Mesenchymal stem cell (in vitro differentiated cells and primary cell): Measurements from ENCODE around the gene TSBP1.
"Not testable (repeated sequence)": the region's sequence is repeated elsewhere in the genome, so short reads cannot be mapped to it uniquely, and the experiment has no call there.

ENCODE experiments used
- DNase-seq: peaks from one replicate; pipeline ENCODE4 v3.0.0-alpha.2; 2013
- H2AFZ ChIP-seq: one replicate; pipeline ENCODE4 v1.6.1; 2013; ENCODE audit warnings: low read depth, mild to moderate bottlenecking, control low read depth, inconsistent platforms, low read length, moderate library complexity
- H2AK5ac ChIP-seq: 2 replicates; pipeline ENCODE4 v1.6.1; 2013; ENCODE audit warnings: low read length, moderate library complexity, mild to moderate bottlenecking, inconsistent platforms; ENCODE audit not compliant: severe bottlenecking
- H2BK120ac ChIP-seq: one replicate; pipeline ENCODE4 v1.6.1; 2013; ENCODE audit warnings: low read depth, mild to moderate bottlenecking, inconsistent platforms, low read length, moderate library complexity
- H2BK12ac ChIP-seq, 2 experiments: one replicate each; pipeline ENCODE4 v1.6.1; 2013; ENCODE audit warnings: inconsistent platforms in 2 of 2, low read length in 2 of 2, mild to moderate bottlenecking in 2 of 2, moderate library complexity in 2 of 2, control low read depth in 1 of 2
- H2BK15ac ChIP-seq: one replicate; pipeline ENCODE4 v1.6.1; 2013; ENCODE audit warnings: mild to moderate bottlenecking, low read depth, inconsistent platforms; ENCODE audit not compliant: poor library complexity, severe bottlenecking
- H2BK5ac ChIP-seq: 2 replicates; pipeline ENCODE4 v1.6.1; 2013; ENCODE audit warnings: low read depth, mild to moderate bottlenecking, low read length, control low read depth, inconsistent platforms; ENCODE audit not compliant: poor library complexity, severe bottlenecking
- H3K14ac ChIP-seq, 2 experiments: one replicate each; pipeline ENCODE4 v1.6.1; 2013; ENCODE audit warnings: inconsistent platforms in 2 of 2, low read length in 2 of 2, control low read depth in 1 of 2, mild to moderate bottlenecking in 1 of 2, moderate library complexity in 1 of 2
- H3K18ac ChIP-seq, 2 experiments: one replicate each; pipeline ENCODE4 v1.6.1; 2013; ENCODE audit warnings: inconsistent platforms in 2 of 2, low read length in 2 of 2, control low read depth in 1 of 2, low read depth in 1 of 2, mild to moderate bottlenecking in 1 of 2
- H3K23ac ChIP-seq, 2 experiments: one replicate each; pipeline ENCODE4 v1.6.1; 2013; ENCODE audit warnings: inconsistent platforms in 2 of 2, low read length in 2 of 2, mild to moderate bottlenecking in 2 of 2, moderate library complexity in 2 of 2, control low read depth in 1 of 2
- H3K27ac ChIP-seq: 2 replicates; pipeline ENCODE4 v1.5.1; 2013; ENCODE audit warnings: mild to moderate bottlenecking, moderate library complexity, low read length, control low read depth, inconsistent platforms; ENCODE audit not compliant: poor library complexity, severe bottlenecking
- H3K27me3 ChIP-seq, 2 experiments: 2 replicates each; pipeline versions ENCODE4 v1.6.1 to v1.7.0; 2013; ENCODE audit warnings: low read length in 2 of 2, mild to moderate bottlenecking in 2 of 2, moderate library complexity in 2 of 2, control low read depth in 1 of 2, inconsistent platforms in 1 of 2; ENCODE audit not compliant: control insufficient read depth in 1 of 2, insufficient read depth in 1 of 2
- H3K36me3 ChIP-seq, 2 experiments: 2 replicates each; pipeline versions ENCODE4 v1.6.1 to v1.7.0; 2013; ENCODE audit warnings: low read length in 2 of 2, control low read depth in 1 of 2, inconsistent platforms in 1 of 2, low read depth in 1 of 2, mild to moderate bottlenecking in 1 of 2; ENCODE audit not compliant: insufficient read depth in 2 of 2, control insufficient read depth in 1 of 2
- H3K4ac ChIP-seq, 2 experiments: one replicate each; pipeline ENCODE4 v1.6.1; 2013; ENCODE audit warnings: inconsistent platforms in 2 of 2, low read length in 2 of 2, mild to moderate bottlenecking in 2 of 2, moderate library complexity in 2 of 2, control low read depth in 1 of 2, low read depth in 1 of 2
- H3K4me1 ChIP-seq: 2 replicates; pipeline ENCODE4 v1.6.1; 2013; ENCODE audit warnings: low read depth, low read length, control low read depth; ENCODE audit not compliant: control insufficient read depth, insufficient read depth
- H3K4me2 ChIP-seq: 2 replicates; pipeline ENCODE4 v1.6.1; 2013; ENCODE audit warnings: low read length, mild to moderate bottlenecking, inconsistent platforms; ENCODE audit not compliant: poor library complexity, severe bottlenecking
- H3K4me3 ChIP-seq, 2 experiments: 2 replicates each; pipeline versions ENCODE4 v1.5.1 to v1.7.0; 2013; ENCODE audit warnings: low read length in 2 of 2, mild to moderate bottlenecking in 2 of 2, control low read depth in 1 of 2, low read depth in 1 of 2; ENCODE audit not compliant: insufficient read depth in 1 of 2
- H3K79me1 ChIP-seq: replicated peaks from 2 replicates; pipeline ENCODE4 v1.6.1; 2013; ENCODE audit warnings: mild to moderate bottlenecking, control low read depth, low read length, inconsistent platforms; ENCODE audit not compliant: poor library complexity, severe bottlenecking
- H3K9ac ChIP-seq: 2 replicates; pipeline ENCODE4 v1.7.0; 2013; ENCODE audit warnings: mild to moderate bottlenecking, low read length, moderate library complexity
- H3K9me3 ChIP-seq: 2 replicates; pipeline ENCODE4 v1.7.0; 2013; ENCODE audit warnings: mild to moderate bottlenecking, low read length; ENCODE audit not compliant: control insufficient read depth
- H4K8ac ChIP-seq: one replicate; pipeline ENCODE4 v1.6.1; 2013; ENCODE audit warnings: inconsistent platforms, mild to moderate bottlenecking, low read length, moderate library complexity
- H4K91ac ChIP-seq: one replicate; pipeline ENCODE4 v1.6.1; 2013; ENCODE audit warnings: mild to moderate bottlenecking, low read length, inconsistent platforms
- WGBS: methylation state at CpG from one replicate; pipeline ENCODE4 v1.1.7; 2013; ENCODE audit warnings: mixed read lengths; 5-methylcytosine and 5-hydroxymethylcytosine counted together

The TSBP1 gene

GRCh38 chr6:32271429-32271828 lies 100.3 kb downstream of the TSBP1 start:
- no peak for DNase-seq
- Histone ChIP-seq H3K9me3 (no peaks in the 10 kb centered on the region), H3K18ac (no peak overlapping the region), H2BK5ac (no peak overlapping the region), H2AFZ (no peak overlapping the region), H4K91ac (no peak overlapping the region), H2BK120ac (no peak overlapping the region), H3K4me3 (no peak overlapping the region), H3K4me2 (no peak overlapping the region), H2AK5ac (no peak overlapping the region), H3K79me1 (no peaks in the 10 kb centered on the region), H3K23ac (no peak overlapping the region), H3K36me3 (no peaks in the 10 kb centered on the region), H4K8ac (no peak overlapping the region), H3K4me1 (no peaks in the 10 kb centered on the region), H3K27ac (no peak overlapping the region), H3K4ac (no peak overlapping the region), H2BK12ac (no peak overlapping the region), H3K14ac (no peak overlapping the region), H2BK15ac (no peak overlapping the region), H3K27me3 (no peaks in the 10 kb centered on the region), H3K9ac (no peak overlapping the region)
- WGBS: 100% methylated on average over 1 of the region's 1 CpG

- H2BK120ac ChIP-seq, DNase-seq, H4K8ac ChIP-seq, H3K4ac ChIP-seq, H2BK15ac ChIP-seq, H3K27me3 ChIP-seq, H3K36me3 ChIP-seq, H3K4me1 ChIP-seq, H3K9ac ChIP-seq, H4K91ac ChIP-seq, H3K4me3 ChIP-seq, H3K14ac ChIP-seq, H3K79me1 ChIP-seq, H2BK5ac ChIP-seq, H2BK12ac ChIP-seq, H2AFZ ChIP-seq, H3K9me3 ChIP-seq, H3K27ac ChIP-seq, H3K23ac ChIP-seq, H3K18ac ChIP-seq, H3K4me2 ChIP-seq, H2AK5ac ChIP-seq: not testable (repeated sequence)
- 85% methylated on average over 2 of the region's 3 CpGs for WGBS
Observed at GRCh38 chr6:32268459-32268858, 103.2 kb downstream of the TSBP1 start.

GRCh38 chr6:32267035-32267434 lies 104.7 kb downstream of the TSBP1 start:
- H3K4me1 ChIP-seq: no peaks in the 10 kb centered on the region
- H4K91ac ChIP-seq: no peak overlapping the region
- no peak overlapping the region for H2BK120ac ChIP-seq
- no peak overlapping the region for H3K23ac ChIP-seq
- no peak overlapping the region for H3K4ac ChIP-seq
- no peaks in the 10 kb centered on the region for H3K36me3 ChIP-seq
- no peak overlapping the region for H3K27ac ChIP-seq
- no peak overlapping the region for H2AFZ ChIP-seq
- H2BK5ac ChIP-seq: no peak overlapping the region
- no peak overlapping the region for H3K4me2 ChIP-seq
- no peak overlapping the region for H2AK5ac ChIP-seq
- no peaks in the 10 kb centered on the region for H3K9me3 ChIP-seq
- no peak overlapping the region for H4K8ac ChIP-seq
- H3K79me1 ChIP-seq: no peaks in the 10 kb centered on the region
- no peak overlapping the region for H3K14ac ChIP-seq
- H3K27me3 ChIP-seq: no peaks in the 10 kb centered on the region
- H3K4me3 ChIP-seq: no peak overlapping the region
- H2BK12ac ChIP-seq: no peak overlapping the region
- DNase-seq: no peak
- no peak overlapping the region for H2BK15ac ChIP-seq
- no peak overlapping the region for H3K9ac ChIP-seq
- H3K18ac ChIP-seq: no peak overlapping the region

GRCh38 chr6:32257262-32257661 lies 114.4 kb downstream of the TSBP1 start:
- H2BK120ac ChIP-seq, H2AFZ ChIP-seq, H3K36me3 ChIP-seq, H2BK12ac ChIP-seq, H4K8ac ChIP-seq, H3K23ac ChIP-seq, H4K91ac ChIP-seq, H2BK5ac ChIP-seq, H2AK5ac ChIP-seq, H3K4me3 ChIP-seq, H2BK15ac ChIP-seq, H3K4ac ChIP-seq, H3K14ac ChIP-seq, H3K4me1 ChIP-seq, H3K18ac ChIP-seq, H3K4me2 ChIP-seq, H3K9ac ChIP-seq, H3K79me1 ChIP-seq, DNase-seq, H3K27me3 ChIP-seq, H3K27ac ChIP-seq, H3K9me3 ChIP-seq: not testable (repeated sequence)
- 100% methylated on average over 2 of the region's 4 CpGs for WGBS
